ENCODE results near the gene SNX13. TPM values are rescaled to one million over a fixed set of nuclear protein-coding genes. Genes with fewer than 3 reads are reported as not detected.

SNX13 gene
- total and polyA plus RNA-seq, 9 of the 15 experiments (the other 6 are each of a cell fraction or from before 2014, with no cell fraction given) = 5.6 to 33.2 (median 25.4) TPM

DNA sequence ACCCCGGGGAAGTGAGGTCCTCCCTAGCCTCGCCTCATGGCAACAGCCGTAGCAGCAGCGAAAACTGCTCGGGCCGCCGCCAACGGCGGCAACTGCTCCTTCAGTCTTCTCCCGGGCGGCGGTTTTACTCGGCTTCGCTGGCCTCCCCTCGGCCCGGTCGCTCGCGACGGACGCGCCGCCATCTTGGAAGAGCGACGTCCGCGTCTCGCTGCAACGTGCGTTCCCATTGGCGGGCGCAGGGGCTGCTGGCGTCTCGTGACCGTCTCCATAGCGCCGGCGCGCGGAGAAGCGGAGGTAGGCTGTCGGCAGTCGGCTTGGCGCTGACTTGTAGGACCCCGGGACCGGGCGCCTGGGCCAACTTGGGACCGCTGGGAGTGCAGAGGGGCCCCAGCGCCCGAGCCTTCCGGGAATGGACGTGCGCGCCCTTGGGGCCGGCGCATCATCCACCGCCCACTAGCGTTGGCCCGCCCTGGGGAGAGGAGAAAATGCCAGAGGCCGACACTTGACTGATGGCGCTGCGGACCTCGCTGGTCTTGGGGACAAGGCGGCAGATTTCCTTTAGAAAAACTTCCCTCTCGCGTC is at the start of gene SNX13 (continued):
- TF ChIP-seq ZNF175 (CRISPR knock-in tag; IDR thresholded peaks at IDR 0.05; ENCODE audit: low read depth) (no peak), PTBP1 (IDR thresholded peaks at IDR 0.05; ENCODE audit: low read depth, low read length) (no peak), ZNF212 (CRISPR knock-in tag; IDR thresholded peaks at IDR 0.05) (no peak), EZH2 (IDR thresholded peaks at IDR 0.05; ENCODE audit: borderline replicate concordance, low read depth, low read length) (no peak), BCOR (IDR thresholded peaks at IDR 0.05) (0 out of 2 replicates have a peak, but pooled peaks have one; percentile 14), ZNF124 (CRISPR knock-in tag; IDR thresholded peaks at IDR 0.05) (no peak), NFYB (IDR thresholded peaks at IDR 0.05; ENCODE audit: extremely low read depth, insufficient read length) (peak; percentile 35), HDAC1 (IDR thresholded peaks at IDR 0.05) (no peak; a peak in 1 of 4 replicates), SREBF1 (IDR thresholded peaks at IDR 0.05; ENCODE audit: borderline replicate concordance, low read depth, low read length) (no peak), TAL1 (IDR thresholded peaks at IDR 0.05) (no peak), RFX1 (IDR thresholded peaks at IDR 0.05) (peak; percentile 86)
- TF ChIP-seq, protein P1, sequence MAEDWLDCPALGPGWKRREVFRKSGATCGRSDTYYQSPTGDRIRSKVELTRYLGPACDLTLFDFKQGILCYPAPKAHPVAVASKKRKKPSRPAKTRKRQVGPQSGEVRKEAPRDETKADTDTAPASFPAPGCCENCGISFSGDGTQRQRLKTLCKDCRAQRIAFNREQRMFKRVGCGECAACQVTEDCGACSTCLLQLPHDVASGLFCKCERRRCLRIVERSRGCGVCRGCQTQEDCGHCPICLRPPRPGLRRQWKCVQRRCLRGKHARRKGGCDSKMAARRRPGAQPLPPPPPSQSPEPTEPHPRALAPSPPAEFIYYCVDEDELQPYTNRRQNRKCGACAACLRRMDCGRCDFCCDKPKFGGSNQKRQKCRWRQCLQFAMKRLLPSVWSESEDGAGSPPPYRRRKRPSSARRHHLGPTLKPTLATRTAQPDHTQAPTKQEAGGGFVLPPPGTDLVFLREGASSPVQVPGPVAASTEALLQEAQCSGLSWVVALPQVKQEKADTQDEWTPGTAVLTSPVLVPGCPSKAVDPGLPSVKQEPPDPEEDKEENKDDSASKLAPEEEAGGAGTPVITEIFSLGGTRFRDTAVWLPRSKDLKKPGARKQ (CRISPR knock-in tag; IDR thresholded peaks at IDR 0.05) = no peak
- TF ChIP-seq, protein P2, sequence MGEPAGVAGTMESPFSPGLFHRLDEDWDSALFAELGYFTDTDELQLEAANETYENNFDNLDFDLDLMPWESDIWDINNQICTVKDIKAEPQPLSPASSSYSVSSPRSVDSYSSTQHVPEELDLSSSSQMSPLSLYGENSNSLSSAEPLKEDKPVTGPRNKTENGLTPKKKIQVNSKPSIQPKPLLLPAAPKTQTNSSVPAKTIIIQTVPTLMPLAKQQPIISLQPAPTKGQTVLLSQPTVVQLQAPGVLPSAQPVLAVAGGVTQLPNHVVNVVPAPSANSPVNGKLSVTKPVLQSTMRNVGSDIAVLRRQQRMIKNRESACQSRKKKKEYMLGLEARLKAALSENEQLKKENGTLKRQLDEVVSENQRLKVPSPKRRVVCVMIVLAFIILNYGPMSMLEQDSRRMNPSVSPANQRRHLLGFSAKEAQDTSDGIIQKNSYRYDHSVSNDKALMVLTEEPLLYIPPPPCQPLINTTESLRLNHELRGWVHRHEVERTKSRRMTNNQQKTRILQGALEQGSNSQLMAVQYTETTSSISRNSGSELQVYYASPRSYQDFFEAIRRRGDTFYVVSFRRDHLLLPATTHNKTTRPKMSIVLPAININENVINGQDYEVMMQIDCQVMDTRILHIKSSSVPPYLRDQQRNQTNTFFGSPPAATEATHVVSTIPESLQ (CRISPR knock-in tag; IDR thresholded peaks at IDR 0.05) = peak; percentile 78; the same call in 1 of the 2 replicates
- TF ChIP-seq, protein P3, sequence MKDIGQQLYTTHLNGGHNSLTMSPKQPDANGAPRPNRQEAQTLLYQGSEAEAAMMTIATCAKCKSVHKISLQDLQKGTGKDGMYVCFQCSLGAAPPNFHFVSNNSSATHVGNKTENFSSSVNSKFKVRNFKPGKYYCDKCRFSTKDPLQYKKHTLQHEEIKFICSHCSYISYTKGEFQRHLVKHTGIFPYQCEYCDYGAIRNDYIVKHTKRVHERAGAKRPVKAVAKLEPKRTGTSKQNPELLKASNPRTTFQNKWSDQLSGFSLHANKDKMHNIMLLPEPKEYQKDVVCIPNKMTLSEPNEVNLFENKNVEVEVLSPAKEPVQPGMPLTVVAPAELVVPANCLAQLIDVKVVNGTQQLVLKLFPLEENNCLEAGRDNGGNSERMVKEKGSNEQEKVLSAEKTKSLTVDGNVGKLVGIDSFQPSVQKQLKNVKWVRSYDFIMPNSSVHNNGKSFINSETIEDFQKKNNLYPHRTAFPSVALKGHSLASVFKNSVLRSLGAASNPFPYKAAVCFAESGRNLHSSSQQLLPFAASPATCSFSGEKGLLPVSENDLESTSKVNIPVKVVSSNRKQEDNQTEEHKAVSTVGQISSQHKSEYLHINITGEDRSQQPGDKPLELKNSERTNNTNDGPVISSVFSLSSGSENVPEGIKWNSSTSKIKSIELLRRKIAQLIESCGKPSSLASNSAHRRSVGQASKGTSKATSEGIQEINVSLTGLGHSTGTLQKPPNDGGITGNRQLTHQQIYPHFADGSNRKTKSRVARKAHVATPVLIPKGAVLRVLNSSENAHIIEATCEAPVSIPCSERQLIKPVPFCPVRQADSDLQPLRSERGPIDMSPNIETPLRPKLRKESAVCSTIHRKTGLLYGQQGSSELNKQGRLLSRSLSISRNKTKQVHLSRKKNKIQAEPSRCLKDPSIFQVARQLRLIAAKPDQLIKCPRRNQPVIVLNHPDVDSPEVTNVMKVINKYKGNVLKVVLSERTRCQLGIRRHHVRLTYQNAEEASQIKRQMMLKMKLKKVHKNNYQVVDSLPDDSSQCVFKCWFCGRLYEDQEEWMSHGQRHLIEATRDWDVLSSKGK (CRISPR knock-in tag; IDR thresholded peaks at IDR 0.05) = no peak
- TF ChIP-seq, protein P4, sequence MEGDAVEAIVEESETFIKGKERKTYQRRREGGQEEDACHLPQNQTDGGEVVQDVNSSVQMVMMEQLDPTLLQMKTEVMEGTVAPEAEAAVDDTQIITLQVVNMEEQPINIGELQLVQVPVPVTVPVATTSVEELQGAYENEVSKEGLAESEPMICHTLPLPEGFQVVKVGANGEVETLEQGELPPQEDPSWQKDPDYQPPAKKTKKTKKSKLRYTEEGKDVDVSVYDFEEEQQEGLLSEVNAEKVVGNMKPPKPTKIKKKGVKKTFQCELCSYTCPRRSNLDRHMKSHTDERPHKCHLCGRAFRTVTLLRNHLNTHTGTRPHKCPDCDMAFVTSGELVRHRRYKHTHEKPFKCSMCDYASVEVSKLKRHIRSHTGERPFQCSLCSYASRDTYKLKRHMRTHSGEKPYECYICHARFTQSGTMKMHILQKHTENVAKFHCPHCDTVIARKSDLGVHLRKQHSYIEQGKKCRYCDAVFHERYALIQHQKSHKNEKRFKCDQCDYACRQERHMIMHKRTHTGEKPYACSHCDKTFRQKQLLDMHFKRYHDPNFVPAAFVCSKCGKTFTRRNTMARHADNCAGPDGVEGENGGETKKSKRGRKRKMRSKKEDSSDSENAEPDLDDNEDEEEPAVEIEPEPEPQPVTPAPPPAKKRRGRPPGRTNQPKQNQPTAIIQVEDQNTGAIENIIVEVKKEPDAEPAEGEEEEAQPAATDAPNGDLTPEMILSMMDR (IDR thresholded peaks at IDR 0.05 in 2 of 3, conservative IDR thresholded peaks at IDR 0.05 in 1 of 3; ENCODE audit: insufficient read depth in 2 of 3, low read depth in 1 of 3, low read length in 3 of 3) = peak; percentile 33 to 45 (median 40); a peak in 4 of 6 replicates
- TF ChIP-seq, protein P5, sequence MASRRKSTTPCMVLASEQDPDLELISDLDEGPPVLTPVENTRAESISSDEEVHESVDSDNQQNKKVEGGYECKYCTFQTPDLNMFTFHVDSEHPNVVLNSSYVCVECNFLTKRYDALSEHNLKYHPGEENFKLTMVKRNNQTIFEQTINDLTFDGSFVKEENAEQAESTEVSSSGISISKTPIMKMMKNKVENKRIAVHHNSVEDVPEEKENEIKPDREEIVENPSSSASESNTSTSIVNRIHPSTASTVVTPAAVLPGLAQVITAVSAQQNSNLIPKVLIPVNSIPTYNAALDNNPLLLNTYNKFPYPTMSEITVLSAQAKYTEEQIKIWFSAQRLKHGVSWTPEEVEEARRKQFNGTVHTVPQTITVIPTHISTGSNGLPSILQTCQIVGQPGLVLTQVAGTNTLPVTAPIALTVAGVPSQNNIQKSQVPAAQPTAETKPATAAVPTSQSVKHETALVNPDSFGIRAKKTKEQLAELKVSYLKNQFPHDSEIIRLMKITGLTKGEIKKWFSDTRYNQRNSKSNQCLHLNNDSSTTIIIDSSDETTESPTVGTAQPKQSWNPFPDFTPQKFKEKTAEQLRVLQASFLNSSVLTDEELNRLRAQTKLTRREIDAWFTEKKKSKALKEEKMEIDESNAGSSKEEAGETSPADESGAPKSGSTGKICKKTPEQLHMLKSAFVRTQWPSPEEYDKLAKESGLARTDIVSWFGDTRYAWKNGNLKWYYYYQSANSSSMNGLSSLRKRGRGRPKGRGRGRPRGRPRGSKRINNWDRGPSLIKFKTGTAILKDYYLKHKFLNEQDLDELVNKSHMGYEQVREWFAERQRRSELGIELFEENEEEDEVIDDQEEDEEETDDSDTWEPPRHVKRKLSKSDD (conservative IDR thresholded peaks at IDR 0.05; ENCODE audit: low read length) = 0 out of 2 replicates have a peak, but pooled peaks have one; percentile 48

Measured in K562 (cell line).